NCI-H2171 (cell line): ENCODE data around the gene FHIT.

ENCODE experiments used
- DNase-seq: peaks from one replicate; lab custom pipeline; 2025; lab: John Stamatoyannopoulos, UW

FHIT gene

DNA sequence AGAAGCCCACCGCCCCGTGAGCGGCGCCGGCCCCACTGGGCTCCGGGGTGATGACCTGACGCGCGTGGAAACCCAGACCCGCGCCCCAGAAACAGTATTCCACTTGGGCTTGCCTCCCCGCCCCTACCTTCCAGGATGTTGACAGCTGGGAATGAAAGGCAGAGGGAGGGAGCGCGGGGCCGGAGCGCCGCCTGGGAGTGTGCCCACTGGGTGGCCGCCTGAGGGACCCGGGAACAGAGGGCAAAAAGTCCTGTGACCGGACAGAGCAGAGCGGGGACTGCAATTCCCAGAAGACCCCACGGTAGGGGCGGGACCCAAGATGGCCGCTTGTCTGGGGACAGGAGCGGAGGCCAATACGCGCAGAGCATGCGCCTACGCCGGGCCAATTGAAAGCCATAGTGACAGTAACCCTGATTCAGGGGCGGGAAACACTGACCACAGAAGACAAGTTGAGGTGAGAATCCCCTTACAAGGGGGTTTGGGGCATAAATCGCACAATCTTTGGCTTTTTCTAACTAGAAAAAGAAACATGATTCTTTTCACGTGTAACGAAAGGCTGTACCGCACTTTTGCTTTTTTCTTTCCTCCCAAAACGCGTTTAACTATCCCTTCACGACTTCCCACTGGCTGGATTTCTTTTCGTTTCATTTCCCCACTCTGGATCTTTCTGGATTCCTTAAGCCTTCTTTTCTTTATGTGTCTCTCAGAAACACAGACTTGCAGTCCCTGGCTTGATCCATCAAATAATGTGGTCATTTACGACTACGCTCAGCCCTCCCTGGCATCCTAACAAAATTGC is at the start of gene FHIT:
FHIT (minus strand) TSS at position 279 of the 799 bp plus-strand sequence.
- peak; percentile 73 for DNase-seq

DNA sequence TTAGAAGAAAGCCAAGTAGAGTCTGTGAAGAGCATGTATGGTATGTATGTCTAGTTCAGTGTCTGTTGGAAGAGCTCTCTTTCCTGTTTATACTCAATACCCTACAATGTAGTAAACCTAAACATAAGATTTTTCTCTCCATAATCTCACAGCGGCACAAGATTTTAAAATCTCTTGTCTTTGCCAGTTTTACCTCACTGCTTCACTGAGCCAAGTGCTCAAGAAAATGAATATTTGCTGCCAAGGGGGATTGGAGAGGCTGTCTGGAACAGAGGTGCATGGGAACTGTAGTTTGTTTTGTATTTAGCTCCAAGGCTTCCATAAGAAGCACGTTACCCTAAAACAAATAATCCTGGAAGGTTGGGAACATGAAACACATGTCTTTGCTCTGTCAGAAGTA is 49.5 kb upstream of the FHIT start:
- no peak for DNase-seq

DNA sequence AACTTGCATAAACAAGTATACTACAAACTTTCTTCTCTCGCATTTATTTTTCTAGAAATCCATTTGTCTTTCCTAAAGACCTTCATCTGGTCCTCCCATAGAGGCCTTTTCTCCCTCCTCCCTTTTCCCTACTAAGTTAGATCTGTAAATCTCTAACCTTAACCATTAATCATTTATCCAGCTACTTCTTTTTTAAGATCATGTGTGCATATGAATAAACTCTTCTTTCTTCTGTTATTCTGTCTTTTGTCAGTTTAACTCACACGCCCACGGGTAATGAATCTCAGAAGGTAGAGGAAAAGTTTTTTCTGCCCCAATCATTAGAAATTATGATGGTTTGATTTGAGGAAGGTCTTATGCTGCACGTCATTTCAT is 48.7 kb upstream of the FHIT start:
- no peak for DNase-seq

DNA sequence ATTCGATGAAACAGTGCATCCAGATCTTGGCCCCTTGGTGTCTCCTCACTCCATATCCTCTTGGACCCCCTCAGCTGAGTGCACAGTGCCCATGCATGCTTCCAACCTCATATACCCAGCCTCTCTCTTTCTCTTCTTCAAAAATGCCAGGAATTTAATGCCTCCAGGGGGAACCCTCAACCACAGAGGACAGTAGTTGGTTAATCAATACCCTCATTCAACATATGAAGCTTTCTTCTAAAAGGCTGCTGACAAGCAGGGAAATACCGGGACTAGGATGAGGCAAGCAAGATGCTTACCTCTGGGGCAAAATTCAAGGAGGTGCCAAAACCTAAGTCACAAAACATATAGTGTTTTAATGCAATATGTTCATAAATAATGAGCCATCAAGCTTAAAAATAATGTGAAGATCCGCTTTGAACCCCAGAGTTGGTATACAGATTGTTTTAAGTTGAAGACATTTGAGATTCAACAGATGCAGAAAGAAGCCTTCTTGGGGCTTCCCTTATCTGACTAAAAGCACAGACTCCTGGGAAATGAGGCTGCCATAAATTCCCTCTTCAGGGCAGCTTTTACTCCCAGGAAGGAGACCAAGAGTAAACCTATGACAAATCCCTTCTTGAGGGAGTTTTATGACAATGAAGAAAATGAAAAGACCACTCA is 48.2 kb upstream of the FHIT start:
- no peak for DNase-seq

DNA sequence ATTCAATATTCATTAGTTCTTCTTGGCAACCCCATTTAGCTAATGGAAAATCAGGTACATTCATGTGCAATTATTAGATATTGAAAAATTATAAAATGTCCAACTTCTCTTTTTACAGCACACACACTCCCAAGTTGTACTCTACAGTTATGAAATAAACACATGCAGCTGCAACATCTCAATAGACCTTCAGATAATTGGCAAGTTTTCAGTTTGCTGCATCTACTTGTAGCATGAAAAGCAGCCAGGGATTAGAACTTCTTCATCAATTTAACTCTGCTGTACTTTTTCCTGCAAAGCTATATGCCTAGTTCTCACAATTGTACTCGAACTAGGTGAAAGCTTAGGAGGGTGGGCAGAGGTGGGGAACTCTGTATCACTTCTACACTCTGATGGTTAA is 46.6 kb upstream of the FHIT start:
- no peak for DNase-seq

DNA sequence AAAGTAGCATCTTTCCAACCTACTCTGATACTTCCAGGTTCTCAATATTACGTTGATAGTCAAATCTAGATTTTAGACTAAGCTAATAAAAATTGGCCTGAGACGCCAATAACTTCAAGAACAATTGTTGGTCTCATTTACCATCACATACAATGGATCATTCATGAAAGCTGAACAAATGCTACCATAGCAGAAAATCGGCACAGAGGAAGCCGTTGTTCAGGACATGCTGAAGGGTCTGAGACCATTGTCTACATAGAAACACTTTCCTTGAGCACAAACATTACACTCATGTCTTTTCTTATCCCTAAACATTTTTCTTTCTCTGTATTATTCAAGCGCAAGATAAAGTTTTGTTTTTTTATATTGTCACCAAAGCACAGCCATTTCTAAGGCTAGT is 37.2 kb upstream of the FHIT start:
- DNase-seq: no peak

DNA sequence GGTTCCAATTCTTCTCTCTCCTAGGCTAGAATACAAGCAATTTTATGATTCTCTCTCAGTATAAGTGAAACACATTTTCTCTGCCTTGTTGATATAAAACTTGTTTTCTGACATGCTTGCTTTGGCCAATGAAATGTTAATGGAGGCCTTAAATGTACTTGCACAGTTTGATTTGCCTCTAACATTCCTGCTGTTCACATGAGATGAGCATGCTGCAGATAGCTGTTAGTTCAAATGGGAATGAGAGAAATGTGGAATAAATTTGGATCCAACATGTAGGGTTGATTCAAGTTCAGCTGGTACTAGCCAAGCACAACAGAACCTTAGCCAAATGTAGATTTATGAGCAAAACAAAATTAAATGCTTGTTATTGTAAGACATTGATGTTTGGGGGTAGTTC is 32.6 kb upstream of the FHIT start:
- DNase-seq: no peak

DNA sequence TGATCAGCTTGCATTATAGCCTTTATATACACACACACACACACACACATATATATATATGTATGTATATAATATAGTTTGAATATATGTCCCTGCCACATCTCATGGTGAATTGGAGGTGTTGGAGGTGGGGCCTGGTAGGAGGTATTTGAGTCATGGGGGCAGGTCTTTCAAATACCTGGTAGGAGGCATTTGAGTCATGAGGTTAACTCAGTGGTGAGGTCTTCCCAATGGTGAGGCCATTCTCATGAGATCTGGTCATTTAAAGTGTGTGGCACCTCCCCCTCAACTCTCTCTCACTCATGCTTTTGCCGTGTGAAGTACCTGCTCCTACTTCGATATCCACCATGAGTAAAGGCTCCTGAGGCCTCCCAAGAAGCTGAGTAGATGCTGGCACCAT is 27.5 kb upstream of the FHIT start:
- DNase-seq: no peak

DNA sequence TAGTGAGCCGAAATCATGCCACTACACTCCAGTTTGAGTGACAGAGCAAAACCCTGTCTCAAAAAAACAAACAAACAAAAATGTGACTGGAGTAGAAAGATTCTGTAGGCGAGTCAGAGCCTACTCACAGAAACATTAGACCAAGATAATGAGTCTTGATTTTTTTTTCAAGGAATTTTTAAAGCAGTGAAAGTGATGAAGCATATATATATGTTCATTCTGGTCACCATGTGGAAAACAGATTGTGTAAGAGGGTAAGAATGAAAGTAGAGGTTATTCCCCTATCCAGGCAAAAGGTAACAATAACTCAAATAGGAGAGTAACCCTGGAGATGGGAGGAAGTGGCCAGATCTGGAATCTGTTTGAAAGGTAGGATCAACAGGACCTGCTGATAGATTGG is 26.2 kb upstream of the FHIT start:
- DNase-seq: no peak

DNA sequence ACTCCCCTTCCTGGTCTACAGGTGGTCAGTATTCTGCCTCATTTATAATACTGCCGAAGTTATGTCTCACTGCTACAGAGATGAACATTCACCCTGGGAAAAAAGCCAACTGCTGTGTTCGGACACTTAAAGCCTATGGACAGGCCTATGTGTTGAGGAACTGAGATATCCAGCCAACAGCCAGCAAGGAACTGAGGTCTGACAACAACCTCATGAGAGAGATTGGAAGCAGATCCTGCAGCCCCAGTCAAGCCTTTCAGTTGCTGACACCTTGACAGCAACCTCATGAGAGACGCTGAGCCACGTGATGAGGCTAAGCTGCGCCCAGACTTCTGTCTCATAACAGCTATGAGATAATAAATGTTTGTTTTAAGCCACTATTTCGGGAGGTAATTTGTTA is 18.2 kb upstream of the FHIT start:
- no peak for DNase-seq

DNA sequence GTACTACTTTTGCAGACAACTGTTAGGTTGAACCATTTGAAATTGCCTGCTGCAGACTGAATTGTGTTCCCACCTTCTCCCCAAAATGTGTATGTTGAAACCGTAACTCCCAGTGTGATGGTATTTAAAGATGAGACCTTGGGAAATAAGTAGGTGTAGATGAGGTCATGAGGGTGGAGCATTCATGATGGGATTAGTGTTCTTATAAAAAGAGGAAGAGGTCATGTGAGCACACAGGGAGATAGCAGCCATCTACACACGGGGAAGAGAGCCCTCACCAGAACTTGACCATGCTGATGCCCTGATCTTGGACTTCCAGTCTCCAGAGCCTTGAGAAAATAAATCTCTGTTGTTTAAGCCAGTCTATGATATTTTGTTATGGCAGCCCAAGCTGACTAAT is 17.4 kb upstream of the FHIT start:
- no peak for DNase-seq

DNA sequence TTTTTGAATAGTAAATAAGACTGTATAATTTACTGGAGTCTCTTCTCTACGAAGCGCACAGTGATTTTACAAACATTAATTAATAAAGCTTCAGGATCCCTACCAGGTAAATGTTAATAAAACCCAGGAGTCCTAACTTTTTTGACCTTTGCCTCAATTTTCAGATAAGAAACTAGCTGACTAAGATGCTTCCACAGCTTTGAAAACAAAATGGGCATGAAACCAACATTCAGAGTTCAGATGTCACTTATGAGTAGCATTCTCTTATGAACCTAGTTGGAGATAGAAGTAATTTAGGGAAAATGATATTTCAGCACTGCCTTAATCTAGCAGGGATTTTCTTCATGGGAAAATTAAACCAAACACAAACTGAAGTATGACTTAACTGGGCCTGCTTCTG is 13.0 kb upstream of the FHIT start:
- no peak for DNase-seq

DNA sequence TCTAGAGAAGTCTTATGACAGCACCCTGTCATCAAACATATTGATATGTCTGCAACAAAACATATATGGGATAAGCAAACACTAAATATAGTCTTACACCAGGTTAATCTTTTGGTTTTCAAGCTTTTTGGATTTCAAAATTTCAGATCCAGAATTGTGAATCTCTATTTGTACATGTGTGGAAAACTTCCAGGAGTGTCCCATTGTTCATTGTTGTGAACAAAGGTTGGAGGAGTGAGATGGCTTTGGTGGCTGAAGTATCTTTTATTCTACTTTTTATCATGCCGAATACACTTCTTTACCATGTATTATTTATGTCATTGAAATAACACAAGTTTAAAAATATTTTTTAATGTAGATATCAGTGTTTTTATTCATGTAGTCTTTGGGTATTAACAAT is 5.9 kb upstream of the FHIT start:
- no peak for DNase-seq

DNA sequence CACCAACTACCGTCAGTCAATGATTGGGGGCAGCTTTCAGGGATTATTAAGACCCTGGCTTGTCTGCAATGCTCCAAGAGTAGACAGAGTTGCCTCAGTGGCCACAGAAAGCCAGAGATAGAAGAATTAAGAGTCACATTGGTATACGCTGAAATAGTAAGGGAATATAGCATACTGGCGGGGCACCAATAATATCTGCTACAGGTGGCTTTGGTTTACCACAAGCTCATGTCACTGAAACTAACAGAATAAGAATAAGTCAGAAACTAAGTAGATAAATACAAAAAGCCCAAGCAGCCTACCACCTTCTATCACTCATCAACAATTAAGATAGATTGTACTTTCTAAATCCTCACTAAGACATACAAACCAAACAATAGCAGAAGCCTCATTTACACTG is 2.5 kb upstream of the FHIT start:
- no peak for DNase-seq

DNA sequence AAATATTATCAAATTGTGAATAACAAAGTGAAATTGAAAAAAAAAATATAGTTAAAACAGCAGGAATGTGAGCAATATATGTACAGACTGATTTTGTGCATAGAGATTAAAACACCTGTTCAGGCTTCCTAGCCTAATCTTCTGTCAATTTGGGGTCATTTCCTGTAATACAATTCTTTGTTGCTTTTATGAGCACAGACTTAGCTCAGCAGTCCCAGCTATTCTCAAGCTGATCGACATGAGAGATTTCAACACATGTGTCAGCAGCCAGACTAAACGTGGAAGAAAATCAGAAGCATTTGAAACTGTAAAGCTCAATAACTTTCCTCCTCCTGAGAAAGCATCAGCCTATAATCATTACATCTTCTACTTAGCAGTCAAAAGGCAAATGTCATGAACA is 1.6 kb upstream of the FHIT start:
- no peak for DNase-seq

DNA sequence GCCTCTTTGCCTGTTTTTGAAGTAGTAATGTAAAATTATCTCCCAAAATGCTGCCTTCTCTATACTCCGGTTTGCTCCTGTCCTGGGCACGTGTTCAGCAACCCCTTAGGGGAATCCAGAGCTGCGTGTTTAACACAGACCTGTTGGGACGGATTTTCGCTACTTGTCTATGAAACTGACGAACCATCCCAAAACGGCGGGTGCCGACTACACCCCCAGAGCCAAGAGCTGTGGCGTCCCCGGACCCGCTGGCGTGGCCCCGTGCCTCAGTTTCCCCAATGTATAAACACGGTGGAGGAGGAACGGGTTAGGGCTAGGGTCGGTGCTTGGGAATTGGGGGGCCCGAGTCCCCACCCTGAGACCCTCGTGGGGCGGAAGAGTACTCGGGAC is 473 bp downstream of the FHIT start:
- DNase-seq: peak; percentile 12

DNA sequence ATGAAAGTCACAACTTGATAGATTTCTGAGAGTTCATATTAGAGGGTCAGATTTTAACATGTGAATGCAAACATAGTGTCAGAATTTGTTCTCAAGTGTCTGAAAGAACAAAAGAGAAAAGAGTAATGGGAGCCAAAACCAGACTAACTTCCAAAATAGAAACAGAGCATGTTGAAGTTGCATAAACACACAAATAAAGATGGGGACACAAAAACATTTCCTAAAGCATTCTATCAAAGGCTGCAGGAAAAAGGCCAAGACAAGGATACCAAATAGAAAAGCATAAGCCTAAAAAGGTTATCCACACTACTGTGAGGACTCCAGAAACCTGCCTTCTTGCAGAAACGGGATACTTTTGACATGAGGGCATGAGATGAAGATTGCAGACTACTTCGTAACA is 2.8 kb downstream of the FHIT start:
- DNase-seq: no peak

DNA sequence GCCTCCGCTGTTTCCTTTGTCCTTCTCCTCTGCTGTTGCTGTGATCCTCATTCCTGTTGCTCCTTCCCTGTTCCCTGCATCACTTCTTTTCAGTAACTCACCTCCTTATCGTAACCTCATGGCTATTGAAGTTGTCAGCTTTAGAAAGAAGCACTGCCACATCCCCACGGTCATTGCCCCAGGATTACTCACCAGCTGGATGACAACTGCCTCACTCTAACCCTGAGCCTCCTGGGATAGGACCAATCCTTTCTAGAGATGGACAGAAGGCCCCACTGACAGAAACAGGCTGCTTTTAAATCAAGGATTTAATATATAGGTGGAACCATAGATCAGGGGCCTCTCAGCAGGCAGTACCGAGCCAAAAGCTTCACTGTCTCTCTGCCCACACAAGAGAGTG is 4.1 kb downstream of the FHIT start:
- no peak for DNase-seq

DNA sequence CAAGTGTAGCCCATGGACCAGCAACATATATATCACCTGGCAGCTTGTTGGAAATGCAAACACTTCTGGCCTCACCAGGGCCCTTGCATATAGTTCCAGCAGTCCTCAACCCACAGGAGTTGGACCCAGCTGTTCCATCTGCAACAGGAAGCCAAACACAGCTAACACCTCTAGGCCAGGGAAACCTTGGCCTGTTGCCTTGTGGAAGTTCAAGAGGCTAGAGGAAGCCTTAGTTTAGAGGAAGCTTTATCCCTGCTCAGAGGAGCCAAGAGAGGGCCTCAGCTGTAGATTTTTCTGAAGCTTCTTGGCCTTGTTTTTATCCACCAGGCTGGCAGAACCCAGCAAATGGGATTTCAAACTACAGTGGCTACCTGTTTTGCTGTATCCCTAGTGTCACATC is 11.4 kb downstream of the FHIT start:
- DNase-seq: no peak

DNA sequence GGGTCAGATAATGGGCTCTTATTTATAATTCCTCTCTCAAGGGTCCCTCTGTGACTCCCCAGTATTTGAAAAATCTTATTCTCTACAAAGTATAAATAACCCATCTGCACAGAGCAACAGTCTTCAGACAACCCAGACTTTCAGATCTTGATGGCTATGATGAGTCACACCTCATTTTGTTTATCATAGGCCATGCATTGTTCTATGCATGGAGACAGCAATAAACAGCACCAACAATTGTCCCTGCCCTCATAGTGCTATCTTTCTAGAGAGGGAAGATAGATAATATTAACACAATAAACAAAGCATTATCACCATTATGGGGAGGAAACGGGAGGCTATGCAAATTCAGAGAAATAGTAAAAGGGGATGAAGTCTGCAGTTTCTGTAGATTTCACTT is 13.4 kb downstream of the FHIT start:
- DNase-seq: no peak

DNA sequence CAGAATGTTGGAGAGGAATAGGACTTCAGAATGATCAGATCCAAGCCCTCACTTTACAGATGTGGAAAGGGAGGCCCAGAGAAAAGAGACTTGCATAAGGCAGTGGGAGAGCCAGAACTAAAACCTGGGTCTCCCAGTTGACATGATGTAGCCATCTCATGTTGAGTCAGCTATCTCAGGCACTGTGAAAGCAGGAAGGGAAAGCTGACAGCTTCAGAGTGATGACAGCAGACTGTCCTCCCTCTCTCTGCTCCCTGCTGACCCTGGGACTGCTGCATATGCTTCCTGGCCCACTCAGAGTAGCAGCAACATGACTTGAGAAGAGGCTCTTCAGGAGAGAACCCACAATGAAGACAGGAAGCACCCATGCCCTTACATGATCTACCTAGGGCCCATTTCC is 14.7 kb downstream of the FHIT start:
- DNase-seq: no peak

DNA sequence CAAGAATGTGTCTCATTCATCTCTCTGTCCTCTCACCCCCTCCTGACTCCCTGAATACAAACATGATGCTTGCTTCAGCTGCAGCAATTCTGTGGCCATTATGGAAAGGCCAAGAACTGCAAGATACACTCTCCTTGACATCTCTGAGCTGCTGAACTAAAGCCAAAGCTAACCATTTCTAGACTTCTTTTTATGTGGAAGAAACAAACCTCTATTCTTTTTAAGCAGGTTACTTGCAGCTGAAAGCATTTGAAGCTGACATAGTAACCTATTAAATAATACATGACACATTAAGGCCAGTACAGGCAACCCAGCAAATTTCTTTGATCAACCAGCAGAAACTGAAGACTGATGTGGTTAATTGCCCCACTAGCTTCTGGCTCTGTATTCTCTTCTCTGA is 17.5 kb downstream of the FHIT start:
- DNase-seq: no peak

DNA sequence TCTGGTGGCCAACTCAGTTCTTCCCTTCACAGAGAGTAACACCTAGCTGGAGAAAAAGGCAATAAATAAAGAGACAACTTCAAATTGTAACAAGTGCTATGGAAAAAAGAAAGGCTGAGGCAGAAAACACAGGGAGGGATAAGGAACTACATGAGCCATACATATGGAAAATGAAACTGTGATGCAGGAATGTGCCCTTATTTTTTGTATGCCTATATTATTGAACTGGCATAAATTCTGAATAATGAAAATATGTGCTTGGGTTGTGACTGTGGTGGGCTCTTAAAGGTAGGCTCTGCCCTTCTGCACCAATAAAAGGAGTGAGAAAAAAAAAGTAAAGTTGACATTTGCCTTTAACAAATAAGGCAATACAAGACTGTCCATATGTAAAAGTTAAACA is 19.6 kb downstream of the FHIT start:
- DNase-seq: no peak

DNA sequence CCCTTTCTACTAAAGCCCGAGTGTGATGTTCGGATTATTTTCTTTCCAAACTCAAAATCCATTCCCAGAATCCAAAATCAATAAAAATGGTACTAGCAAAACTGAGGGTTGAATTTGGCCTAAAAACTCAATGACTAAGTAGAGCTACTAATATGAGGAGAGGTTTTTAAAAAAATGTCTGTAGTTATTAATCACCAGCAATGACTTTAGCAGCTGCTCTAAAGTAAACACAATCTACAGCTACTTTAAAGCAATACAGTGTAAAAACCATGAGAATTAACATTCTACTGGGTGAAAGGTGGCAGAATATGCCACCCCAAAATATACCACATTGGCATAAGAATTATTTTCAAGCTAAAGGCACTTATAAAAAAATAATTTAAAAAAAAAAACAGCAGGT is 23.5 kb downstream of the FHIT start:
- DNase-seq: no peak
